ENCODE measurements around the gene PLEKHH1.

GRCh38 chr14:67609642-67610310 lies 76.7 kb downstream of the PLEKHH1 start:
- TF ChIP-seq CTCF (IDR thresholded peaks at IDR 0.05) (no peak), POLR2A (IDR thresholded peaks at IDR 0.05) (no peak)
